Activated naive CD4-positive, alpha-beta T cell (primary cell): Measurements from ENCODE around the gene PGM2L1.
"Not testable (repeated sequence)": the region's sequence is repeated elsewhere in the genome, so short reads cannot be mapped to it uniquely, and the experiment has no call there.

Experiments used
- DNase-seq, 4 experiments: peaks; one replicate each; lab custom pipeline; 2025; lab: John Stamatoyannopoulos, UW

Gene PGM2L1

DNA sequence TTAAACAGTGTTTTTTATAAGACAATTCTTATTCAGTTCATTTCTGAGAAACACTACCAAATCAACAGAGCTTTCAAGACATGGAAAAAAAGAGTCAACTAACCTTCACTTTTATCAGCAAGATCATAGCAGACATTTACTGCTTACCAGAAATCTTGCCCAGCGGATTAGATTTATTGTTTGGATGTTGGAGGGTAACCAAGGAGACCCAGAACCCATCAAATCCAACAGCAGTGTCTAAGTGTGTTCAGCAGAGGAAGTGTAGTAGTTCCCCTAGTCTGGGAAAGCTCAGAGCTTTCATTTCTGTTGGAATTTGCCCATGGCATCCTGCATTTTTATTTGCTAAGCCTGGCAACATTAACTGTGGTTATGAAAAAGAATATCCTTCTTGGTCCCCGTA lies 2.4 kb upstream of the PGM2L1 start:
- no peak for DNase-seq

DNA sequence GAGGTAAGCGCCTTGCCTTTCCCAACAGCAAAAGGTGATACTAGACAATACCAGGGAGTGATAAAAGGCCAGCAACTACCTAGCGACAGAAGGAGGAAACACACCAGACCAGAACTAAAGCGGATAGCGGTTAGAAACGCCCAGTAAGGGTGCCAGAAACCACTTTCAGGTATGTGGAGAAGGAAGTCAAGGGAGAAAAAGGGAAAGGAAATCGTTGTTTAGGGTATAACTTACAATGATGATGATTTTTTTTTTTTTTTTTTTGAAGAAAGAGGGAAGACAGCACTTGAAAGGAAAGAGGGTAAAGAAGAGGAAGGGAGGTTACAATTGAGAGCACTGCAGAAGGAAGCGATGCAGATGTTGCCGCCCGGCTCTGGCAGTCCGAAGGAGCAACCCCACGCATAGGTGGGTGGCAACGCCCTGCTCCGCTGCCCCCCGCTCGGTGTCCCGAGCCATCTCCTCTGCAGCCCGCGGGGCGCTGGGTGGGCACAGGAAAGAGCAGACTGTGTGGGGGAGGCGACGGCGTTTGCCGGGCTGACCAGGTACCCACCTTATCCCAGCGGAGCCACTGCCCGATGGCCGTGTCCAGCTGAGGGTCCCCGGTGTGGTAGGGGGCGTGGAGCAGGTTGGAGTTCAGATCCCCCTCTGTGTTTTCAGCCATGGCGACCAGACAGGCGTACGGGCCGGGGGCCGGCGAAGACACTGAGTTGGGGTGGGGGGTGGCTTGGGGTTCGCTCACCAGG lies 561 bp downstream of the PGM2L1 start:
- peak in 2 of 4 experiments; percentile 25 to 39 for DNase-seq

DNA sequence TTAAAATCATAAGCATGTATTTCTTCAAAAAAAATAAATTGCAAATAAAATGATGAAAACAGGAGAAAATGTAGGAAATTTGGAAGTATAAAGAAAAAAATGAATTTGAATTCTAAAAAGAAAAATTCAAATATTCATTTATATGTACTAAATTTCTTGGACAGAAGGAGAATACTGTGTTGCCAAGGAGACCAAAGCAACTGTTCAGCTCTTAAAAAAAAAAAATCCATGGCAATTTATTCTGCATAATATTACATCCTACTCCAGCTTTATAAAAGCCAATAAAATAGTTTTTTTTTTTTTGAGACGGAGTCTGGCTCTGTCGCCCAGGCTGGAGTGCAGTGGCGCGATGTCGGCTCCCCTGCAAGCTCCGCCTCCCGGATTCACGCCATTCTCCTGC lies 6.0 kb downstream of the PGM2L1 start:
- DNase-seq = no peak

- no peak for DNase-seq
Observed at GRCh38 chr11:74391193-74391592, 7.0 kb downstream of the PGM2L1 start.

DNA sequence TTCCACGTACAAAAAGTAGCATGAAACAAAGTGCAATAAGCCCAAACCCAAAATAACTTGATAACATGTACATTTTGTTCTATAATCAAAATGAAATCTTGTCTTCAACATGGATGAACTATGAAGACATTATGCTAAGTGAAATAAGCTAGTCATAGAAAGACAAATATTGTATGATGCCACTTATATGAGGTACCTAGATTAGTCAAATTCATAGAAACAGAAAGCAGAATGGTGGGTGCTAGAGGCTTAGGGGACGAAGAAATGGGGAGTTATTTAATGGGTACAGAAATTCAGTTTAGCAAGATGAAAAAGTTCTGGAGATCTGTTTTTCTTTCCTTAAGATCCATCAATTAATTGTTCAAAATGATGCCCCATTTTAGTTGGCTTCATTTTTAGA lies 7.5 kb downstream of the PGM2L1 start:
- DNase-seq = no peak

DNA sequence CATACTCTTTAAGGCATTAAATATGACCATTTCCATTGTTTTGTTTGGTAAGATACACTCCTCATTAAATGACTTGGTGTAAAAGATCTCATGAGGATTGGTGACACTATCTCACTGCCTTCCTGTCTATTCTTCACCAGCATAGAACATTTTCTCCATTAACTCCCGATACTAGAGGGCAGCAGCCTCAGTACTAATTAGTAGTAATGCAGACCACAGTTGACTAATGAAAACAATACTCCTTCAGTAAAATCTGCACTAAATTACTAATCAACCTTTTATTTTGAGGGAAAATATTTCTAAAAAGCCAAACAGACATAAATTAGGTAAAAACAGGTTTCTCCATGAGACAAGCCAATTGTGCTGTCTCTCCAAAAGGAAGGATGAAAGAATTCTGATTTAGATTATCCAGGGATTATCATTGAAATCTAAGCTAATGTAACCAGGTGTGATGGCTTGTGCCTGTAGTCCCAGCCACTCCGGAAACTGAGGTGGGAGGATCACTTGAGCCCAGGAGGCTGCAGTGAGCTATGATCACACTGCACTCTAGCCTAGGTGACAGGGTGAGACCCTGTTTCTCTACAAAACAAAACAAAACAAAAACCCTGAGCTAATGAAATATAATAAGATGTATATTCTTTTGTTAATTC lies 9.4 kb downstream of the PGM2L1 start:
- peak in 3 of 4 experiments; percentile 7 to 30 (median 29) for DNase-seq

GRCh38 chr11:74384641-74385040 lies 13.6 kb downstream of the PGM2L1 start:
- no peak for DNase-seq

DNA sequence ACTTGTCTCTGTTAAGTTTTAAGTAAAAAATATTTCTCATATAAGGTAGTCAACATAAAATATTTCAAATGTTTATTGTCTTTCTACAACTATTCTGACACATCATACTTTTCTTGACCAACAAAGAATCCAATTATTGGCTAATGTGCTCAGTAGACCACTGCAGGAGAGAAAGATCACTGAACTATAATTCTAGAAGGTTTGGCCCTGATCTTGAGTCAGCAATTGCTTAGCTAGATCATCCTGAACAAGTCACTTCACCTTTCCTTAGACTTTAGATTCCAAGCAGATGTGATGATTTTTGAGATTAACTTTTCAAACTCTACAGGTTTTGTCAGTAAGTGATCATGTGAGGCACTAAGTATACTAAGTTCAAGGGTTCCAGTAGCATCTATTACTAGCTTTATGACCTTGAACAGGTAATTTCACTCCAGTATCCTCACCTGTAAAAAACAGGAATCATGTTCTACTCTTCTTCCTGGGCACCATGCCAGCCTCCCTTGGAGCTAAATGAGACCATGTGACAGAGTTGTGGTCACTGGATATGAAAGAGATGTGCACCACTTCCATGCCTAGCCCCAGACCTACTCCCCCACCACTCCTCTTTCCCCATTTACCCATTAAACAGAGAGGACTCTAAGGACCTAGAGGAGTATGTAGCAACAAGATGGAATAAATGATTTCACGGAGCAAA lies 17.3 kb downstream of the PGM2L1 start:
- no peak for DNase-seq

GRCh38 chr11:74377689-74378088 lies 20.5 kb downstream of the PGM2L1 start:
- DNase-seq = no peak

DNA sequence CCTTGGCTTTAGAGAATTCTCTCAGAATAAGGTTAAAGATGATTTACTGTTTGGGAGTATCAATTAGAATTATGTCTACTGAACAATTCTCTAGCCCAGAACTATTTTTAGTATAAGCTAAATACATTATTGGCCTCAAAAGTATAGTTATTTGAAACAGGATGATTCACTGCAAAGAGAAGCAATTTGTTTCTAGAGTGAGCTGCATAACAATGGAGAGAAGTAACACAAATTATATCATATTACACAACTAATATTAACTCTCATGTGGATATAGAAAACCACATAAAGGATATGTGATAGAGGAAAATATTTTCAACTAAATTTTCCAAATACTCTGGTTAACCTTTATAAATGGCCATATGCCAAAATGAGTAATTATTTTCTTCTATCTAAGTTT lies 24.9 kb downstream of the PGM2L1 start:
- DNase-seq = no peak

- DNase-seq = no peak
Observed at GRCh38 chr11:74371269-74372052, 26.8 kb downstream of the PGM2L1 start.

GRCh38 chr11:74370123-74370522 lies 28.1 kb downstream of the PGM2L1 start:
- no peak for DNase-seq

- no peak for DNase-seq
Observed at GRCh38 chr11:74367881-74368280, 30.4 kb downstream of the PGM2L1 start.

DNA sequence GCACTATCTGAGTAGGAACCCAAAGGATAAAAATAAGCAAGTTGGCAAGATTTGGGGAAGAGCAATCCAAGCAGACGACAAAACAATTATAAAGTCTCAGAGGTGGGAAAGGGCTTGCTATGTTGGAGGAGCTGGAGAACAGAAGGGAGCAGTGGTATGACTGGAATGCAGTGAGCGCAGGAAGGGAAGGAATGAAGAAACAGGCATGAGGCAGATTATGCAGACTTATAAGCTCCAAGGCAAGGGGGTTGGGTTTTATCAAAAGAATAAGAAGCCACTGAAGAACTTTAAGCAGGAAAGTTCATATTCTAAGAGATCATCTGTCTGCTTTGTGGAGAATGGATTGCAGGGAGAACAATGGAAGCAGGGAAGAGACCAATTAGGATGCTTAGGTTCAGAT lies 31.7 kb downstream of the PGM2L1 start:
- no peak for DNase-seq

- not testable (repeated sequence) for DNase-seq
Observed at GRCh38 chr11:74365805-74366204, 32.4 kb downstream of the PGM2L1 start.

DNA sequence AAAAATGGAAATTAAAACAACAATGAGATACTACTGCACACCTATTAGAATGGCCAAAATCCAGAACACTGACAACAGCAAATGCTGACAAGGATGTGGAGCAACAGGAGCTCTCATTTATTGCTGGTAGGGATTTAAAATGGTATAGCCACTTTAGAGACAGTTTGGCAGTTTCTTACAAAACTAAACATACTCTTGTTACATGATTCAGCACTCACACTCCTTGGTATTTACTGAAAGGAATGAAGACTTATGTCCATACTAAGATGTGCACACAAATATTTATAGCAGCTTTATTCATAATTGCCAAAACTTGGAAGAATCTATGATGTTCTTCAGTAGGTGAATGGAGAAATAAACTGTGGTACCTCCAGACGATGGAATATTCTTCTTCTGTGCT lies 40.8 kb downstream of the PGM2L1 start:
- DNase-seq = no peak

GRCh38 chr11:74355626-74356025 lies 42.6 kb downstream of the PGM2L1 start:
- no peak for DNase-seq

GRCh38 chr11:74354036-74354435 lies 44.2 kb downstream of the PGM2L1 start:
- DNase-seq = no peak

DNA sequence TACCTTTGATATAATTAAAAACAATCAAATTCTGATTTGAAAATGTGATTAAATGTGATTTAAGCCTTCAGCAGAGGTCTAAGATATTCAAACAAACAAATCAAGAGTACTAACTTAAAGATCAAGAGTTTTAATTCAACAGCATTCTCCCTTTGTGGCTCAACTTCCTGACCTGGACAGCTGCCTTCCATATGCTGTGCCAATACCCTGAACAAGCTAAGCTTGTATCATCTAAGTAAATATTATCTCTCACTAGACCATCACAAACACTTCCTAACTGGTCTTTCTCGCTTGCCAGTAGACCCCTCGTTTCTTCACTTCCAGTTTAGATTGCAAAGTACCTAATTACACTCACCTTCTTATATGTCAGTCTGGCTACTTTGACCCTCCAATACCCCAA lies 50.9 kb downstream of the PGM2L1 start:
- DNase-seq = no peak

GRCh38 chr11:74345420-74345819 lies 52.8 kb downstream of the PGM2L1 start:
- DNase-seq = no peak

- no peak for DNase-seq
Observed at GRCh38 chr11:74341921-74342320, 56.3 kb downstream of the PGM2L1 start.

DNA sequence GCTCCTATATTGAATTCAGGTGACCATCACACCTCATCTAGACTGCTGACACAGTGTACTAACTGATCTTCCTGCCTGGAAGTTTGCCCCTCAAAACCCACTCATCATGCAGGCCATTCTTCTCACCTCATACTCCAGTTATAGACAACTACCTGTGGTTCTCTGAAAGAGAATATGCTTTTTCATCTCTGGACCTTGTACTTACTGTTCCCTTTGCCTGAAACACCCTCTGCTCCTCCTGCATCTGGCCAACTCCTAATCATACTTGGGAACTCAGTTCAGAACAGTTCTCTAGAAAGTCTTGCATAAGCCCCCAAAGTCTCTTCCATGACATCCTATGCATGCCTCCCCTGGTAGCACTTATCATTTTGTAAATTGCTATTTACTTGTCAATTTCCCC lies 58.6 kb downstream of the PGM2L1 start:
- no peak for DNase-seq
